LoVo (cell line): ENCODE measurements around the gene PBX1.

Source experiments
- DNase-seq: peaks from one replicate; pipeline ENCODE4 v3.0.0-alpha.2; 2016; ENCODE audit warnings: low spot score

PBX1 gene

DNA sequence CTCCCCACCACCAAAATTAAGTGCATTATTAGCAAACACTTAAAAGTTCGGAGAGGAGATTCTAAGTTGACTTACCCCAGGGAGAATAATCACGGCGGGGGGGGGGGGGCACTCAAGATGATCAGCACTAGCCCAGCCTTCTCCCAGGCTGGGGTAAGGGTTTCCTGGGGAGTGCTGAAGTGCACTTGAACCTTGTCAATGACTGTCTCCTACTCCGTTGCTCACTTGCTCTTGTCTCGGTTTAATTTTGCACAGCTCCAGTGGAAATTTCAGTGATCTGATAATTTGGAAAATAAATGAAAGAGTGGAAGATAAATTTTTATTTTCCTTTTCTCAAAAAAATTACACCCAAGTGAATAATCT, 59.2 kb downstream of the PBX1 start:
- DNase-seq = no peak

DNA sequence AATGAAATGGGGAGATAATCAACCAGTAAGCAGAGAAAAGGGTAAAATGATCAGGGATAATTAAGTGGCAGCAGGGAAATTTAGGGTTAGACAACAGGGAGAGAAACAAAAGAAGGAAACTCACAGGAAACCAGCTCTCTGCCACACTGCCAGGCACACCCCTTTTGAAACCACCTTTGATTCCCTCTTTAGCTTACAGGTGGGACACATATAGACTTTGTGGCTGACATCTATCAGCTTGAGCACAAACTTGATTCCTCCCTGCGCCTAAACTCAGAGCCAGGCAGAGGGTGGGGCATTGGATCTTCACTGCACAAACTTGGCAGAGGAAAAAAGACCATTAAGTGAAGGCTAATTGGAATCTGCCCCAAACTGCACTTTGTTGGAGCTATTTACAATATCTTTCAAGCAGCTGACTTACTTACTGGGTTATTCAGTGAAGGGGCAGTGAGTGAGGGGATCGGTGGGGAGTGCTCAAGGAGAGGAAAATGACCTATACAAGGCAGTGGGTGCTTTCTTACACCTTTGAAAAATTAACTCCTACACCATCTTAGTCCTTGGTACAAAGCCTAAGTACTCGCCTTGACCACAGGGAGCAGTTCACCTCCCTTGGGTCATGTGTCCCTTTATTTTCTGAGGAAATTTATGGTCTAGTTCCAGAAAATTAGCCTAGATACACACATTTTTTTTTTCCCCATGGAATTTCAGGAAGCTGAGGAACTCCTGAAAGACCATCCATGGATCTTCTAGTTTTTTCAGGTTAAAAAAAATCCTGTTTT, 60.2 kb downstream of the PBX1 start:
- no peak for DNase-seq

DNA sequence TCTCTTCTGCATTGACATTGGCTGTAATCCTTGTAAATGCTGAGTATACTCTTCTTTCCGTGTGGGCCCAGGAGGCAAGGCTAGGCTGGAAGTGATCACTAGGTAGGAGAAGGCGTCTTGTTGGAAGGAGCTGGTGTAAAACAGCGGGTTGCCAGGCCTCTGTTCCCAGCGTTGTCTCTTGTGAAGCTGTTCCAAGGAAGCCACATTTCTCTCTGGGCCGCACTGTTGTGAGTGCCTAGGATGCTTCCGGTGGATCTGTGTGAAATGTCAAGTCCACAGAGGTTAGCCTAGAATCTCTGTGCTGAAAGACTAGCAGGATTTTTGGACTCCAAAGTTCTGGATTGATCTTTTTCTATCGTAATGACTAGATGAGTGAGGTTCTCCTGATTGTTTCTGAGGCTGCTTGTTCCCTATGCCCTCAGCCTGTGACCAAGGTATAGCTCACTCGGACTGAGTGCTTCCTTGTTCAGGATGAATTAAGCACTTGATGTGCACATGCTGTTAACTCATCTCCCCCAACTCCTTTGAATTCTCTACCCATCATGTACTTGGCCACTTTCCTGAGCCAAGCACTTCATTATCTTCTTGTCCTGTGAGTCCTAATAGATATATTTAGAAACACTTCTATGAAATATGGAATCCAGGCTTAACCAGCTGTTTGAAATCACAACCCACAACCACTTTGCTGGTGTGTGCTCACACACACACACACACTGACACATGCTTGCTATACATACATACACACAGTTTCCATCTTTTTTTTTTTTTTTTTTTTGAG, 63.3 kb downstream of the PBX1 start:
- no peak for DNase-seq

DNA sequence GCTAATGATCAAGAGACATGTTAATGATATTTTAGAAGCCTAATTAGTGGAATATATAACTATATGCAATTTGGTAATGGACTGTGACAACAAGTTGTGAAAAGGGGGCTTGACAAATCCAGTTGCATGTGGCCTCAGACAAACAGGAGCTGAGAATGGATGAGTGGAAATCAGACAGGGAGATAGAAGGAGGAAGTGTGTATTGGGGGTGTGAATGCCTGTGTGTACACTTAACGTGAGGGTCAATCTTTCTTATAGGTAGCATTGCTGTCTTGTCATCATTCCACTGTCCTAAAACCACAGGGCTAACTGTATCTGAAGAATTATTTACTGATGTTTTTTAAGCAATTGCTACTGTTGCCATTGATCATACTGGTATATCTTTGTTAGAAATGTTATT, 64.8 kb downstream of the PBX1 start:
- no peak for DNase-seq

DNA sequence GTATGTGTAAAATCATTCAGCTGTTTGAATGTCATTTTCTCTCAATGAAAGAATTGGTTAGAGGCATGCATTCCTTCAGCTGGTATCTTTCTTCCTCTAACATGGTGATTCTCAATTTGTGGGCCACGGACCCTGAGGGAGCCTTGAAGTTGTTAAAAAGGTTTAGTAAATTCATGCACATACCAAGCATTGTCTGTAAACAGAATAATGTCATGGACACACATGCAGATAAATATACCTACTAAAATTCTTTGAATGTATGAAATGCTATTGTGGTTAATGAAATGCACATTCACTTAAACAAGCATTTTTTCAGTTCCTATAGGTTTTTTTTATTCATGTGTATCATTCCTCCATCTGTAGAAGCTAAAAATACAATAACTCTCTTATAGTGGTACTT, 65.4 kb downstream of the PBX1 start:
- DNase-seq = no peak

DNA sequence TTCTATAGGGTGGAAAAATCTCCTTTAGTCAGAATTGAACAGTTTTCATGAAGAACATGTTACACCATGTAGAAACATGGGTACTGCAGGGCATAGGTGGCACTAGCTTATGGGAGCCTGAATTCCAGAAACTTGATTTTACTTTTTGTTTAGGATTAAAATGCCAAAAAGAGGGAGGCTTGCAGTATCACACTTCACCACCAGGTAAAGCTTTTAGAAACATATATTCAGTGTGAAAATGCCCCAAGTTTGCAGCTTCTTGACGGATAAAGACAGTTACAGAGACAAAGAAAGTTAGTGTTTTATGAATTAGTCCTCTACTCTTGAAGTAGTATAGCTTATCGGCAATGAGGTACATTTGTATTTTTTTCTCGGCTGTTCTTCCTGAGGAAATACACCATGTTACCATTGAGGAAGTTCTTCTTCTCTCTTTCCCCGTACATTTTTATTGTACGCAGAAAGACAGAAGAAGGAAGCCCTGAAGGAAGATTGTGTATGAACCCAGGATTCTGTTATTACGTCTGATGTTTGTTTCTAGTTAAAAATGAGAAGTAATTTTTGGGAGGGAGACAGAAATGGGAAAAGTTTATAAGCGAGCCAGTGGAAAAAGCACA, 66.1 kb downstream of the PBX1 start:
- DNase-seq = no peak

DNA sequence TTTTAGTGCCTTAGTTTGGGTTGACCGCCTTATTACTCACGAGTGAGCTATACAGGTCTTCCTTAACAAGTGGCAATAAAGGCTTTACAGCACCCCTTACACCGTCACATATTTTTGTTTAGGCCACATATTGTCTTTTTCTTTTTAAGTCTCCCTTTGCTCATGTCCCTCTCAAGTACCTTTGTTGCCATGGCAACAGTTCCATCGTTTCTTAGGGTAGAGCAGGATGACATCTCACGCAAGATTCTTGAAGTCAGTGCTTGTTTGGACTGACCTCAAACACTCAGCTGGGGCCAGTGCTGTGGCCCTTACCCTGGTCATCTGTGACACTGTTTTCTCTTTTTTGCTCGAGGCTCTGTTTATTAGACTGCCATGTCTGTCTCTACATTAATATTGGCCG, 69.8 kb downstream of the PBX1 start:
- DNase-seq = no peak

DNA sequence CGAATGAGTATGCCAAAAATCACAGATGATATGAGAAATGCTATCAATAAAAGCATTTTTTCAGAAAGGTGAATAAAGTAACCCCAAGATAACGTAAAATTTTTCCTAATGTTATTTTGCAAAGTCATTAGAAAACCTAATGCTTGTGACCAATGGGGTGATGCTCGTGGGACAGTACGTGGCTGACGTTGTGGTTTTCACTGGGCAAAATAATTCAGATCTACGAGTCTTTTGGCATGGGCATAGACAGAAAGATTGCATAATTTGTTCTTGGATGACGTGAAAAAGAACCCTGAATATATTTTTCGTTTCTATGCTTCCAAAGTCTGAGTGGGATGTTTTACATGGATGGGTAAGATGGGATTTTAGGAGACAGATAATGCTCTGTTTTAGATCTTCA, 71.0 kb downstream of the PBX1 start:
- no peak for DNase-seq

DNA sequence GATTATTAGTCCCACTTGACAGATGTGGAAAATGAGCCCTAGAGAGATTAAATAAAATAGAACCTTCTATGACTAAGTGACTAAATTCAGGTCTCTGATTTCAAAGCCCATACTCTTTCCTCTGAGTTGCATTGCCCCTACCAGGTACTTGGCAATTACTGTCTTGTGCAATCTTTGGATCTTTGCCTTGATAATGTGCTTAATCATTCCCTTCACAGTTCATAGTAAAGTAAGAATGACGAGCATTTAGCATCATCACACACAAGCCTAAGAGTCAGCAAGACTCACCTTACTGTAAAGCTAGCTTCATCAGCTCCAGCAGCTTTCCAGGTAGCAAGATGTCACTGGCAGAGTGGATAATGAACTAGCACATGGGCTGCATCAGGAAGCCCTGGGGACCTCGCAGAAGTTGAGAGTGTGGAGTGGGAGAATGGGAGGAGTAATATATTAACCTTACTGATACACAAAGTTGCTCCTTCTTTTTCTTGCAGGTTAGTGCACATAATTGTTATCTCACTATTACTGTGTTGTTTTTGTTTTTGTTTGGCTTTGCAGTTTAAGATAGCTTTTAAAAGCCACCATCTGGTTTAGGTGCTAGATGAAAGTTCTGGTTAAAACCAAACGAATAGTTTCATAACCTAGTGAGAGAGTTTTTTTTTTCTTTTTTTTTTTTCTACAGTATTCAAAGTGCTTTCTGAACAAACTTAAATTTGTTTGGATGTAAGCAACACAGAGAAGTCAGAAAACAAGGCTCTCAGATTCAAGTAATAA, 71.8 kb downstream of the PBX1 start:
- DNase-seq = no peak

DNA sequence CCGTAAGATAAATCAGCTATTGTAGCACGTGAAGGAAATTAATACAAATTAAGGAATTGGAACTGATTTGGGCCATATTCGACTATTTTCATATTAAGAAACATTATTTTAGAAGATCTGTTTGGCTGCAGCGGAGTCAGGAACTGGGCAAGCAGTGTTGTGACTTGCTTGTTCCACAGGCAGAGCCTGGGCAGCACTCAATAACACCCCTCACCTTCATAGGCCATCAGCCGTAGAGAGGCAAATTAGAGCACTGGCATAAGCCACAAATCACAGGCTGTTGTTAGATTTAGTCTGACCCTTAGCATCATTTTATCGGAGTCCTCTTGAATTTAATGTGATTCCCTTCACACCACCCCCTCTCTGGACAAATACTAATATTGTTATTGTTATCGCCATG, 72.8 kb downstream of the PBX1 start:
- no peak for DNase-seq

DNA sequence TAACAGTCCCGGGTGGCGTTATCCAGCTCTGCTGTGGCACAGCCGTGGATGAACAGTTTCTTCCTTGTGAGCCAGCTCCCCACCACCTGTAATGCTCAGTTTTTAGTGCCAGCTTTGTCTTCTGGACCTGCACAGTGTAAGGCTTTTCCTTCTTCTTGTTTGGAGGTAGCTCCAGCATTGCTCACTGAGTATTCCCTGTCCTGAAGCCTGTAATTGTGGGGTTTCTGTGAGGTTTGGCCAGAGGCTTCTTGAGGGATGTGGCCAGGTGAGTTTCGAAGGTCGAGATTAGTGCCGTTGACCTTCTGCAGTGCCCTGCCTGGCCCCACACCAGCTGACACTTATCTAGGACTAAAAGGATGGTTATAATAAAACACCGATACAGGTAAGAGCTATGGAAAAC, 75.0 kb downstream of the PBX1 start:
- DNase-seq = no peak

DNA sequence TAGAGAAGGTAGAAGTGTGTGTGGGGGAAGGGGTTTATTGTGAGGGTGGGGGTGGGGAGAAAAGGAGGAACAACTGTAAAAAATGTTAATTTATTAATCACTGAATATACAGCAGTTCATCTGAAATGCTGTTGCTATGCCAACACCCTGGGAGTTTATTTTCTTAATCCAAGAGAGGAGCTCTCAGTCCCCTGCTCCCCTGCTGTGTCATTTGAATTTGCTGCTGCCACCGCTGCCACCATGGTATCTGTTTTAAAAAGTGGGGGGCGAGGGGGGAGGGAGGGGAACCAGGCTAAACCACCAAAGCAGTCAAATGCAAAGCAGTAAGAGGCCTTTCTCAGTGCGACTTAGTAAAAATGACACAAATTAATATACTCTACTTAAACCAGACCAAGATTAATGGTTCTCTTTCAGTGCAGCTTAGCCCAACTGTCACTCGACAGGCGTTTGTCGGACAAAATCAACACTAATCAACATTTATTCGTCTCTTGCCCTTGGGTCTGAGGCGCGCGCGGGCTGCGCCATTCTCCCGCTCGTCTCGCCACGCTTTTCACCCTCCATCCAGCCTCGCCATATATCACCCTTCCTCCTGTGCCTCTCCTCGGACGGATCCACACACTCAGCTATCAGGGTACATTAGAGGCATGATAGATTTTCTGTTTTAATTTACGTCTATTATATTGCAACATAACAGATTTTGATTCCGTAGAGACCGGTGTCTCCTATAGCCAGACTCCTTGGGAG, 76.2 kb downstream of the PBX1 start:
- DNase-seq = no peak

DNA sequence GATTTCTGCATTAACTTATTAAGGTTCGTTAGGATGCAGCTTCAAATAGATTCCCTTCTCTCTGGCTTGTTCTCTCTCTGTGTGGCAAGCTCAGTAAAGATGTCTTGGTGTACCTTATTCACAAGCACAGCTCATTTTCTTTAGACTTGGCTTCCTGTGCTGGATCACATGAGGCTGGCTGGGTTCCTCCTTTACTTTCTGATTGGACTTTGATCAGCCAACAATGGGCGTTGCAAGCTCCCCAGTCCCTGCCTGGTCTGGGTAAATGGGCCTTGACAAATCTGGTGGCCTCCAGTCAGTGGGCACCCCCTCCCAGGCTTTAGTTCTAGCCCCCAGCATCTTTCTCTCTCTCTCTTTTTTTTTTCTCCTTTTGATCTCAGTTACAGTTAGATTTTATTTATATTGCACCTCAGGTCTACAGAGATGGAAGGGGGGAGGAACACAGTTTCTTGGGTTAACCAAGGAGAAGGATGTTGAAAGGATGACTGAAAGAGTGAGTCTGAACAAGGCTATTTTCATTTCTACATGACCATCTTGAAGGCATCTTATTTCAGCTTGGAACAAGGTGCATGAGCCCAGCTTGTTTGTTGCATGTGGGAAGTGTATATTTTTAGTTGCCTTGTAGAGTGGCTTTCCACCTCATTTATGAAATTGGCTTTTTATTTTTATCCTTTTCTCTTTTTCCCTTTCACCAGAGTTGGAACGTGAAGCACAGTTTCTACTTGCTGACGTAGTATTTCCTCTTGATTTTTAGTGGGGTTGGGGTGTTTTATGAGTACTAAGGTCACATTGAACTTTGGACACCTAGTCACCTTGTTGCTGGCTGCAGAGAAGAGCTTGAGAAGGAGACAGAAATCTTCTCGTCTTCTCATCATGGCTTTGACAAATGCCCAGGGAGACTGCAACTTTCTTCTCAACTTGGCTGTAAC, 77.1 kb downstream of the PBX1 start:
- peak; percentile 49 for DNase-seq

DNA sequence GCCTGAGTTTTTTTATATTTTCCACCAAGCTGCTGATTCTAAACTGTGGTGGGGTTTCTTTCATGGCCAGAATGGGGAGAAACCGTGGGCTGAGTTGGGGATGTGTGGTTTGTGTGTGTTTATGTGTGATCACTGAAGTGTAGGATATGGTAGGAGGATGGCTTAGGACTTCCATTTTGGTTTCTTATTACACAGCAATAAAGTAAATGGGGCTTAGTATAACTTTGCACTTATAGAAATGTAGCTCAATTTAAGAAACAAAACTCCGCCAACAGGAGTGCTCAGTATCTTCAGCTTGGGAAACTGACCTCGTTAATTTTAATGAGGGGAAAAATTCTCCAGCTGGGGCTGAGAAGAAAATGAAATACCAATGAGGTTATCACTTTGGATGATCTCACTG, 77.8 kb downstream of the PBX1 start:
- no peak for DNase-seq

DNA sequence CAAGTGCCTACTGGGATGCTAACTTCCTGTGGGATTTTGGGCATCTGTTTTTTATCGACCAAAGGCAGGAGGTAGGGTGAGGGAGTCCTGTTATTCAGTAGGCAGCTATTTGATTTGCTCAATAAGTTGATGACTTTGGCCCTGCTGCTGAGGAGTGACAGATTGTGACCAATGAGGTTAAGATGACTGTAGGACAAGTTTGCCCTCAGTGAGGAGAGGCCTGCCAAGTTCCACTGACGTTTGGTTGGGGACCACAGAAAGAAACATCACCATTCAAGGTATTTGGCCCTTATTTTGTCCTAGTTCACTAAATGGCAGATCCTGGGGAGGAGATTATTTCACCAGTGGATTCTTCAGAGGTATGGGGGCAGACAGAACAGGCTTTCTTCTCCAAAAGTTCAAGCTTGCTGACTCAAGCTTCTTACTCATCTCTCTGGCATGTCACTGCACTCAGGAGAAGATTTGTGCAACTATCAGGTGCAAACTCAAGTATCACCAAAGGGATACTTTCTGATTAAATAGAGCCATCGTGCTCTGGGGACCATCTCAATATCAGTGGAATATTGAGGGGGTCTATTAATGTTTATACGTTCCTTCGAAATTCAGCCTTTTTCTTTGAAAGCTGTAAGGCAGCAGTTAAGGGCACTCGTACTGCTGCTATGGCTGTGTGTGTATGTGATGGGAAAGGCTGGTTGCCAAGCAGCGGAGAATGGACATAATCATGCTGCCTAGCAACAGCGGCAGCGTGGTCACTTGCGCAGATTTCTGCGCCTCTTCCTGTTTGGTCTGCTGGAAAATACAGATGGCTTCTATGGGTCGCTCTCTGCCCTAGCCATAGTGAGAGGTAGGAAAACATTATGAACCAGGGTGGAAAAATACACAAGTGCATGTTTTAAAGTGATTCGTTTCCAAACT, 78.7 kb downstream of the PBX1 start:
- no peak for DNase-seq

DNA sequence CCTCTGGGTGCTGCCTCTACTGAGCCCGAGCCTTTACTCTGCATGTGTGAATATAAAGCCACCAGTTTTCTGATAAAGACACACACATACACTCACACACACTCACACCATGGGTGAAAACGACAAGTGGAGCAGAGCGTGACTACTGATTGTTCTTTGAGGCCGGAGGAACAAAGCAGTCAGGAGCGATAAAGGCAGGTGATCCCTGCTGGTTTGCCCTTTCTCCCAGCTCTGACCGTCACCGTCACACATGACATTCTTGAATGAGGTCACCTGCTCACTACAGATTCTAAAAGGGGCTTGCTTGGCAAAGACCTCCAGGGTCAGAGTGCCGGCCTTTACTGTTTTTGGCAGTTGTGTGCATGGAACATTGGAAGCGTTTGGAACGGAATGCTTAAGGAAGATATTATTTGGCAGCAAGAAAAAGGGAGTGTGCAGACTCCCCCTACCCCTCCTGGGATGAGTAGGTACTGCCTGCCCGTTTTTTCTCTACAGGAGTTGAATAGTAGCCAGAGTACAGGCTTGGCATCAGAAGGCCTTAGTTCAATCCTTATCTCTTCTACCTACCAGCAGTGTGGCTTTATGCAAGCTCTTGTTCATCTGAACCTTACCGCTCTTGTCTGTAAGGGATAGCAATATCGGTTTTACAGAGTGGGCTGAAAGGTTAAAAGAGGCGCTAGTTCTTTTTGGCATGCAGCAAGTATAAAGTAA, 79.7 kb downstream of the PBX1 start:
- no peak for DNase-seq

DNA sequence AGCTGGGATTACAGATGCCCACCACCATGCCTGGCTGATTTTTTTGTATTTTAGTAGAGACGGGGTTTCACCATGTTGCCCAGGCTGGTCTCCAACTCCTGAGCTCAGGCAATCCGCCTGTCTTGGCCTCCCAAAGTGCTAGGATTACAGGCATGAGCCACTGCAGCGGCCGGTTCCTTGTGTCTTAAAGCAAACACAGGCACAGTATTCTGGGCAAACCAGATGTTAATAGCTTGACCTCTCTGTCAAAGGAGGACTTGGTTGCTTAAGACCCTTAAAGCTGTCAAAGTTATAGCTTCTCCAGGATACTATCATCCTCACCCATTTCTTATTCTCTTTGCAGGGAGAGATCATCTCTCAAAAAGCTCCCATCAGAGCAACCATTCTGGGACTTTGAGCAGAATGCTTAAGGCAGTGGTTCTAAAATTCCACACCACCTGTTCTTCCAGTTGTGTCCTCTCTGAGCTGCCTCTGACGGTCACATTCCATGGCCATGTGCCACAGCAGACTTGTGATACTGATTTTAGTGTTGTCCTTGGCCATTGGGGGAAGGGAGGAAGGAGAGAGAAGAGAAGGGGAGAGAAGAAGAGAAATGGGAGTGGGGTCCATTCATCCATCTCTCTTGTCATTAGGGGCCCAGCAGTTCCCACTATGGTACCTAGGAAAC, 81.8 kb downstream of the PBX1 start:
- no peak for DNase-seq

DNA sequence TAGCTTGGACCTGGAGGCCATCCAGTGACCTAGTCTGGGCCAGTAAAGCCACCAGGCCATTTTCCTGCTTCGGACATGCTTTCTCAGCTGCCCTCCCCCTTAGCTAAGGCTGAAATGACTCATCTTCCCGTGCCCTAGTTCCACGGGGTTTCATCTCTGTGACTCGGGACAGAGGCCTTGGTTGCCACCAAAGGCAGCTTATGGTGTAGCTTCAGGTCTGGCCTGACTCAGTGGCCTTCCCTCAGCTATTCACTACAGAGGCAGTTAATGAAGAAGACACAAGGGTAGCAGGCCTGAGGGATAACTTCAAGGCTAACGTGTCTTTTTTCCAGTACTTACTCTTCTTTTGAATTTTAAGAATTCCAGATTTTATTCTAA, 82.4 kb downstream of the PBX1 start:
- no peak for DNase-seq

DNA sequence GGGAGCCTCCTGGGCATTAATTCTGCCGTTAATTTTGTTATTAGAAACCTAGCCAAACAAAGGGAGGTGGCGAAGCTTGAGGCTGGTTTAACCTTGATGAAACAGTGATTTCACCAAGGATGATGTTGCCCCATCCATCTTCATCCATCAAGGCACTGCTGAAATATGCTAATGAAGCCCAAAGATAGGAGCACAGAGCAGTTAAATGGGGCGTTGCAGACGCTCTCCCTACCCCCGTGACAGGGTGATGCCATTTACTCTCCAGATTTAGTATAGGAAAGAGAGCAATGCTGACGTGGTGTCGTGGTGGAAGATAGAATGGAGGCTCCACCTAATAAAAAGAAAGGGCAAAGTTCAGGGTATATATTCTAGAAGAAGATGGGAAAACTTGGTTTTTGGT, 84.0 kb downstream of the PBX1 start:
- DNase-seq = no peak
